SK-N-SH (cell line): ENCODE data around the gene NUFIP1. TPM values are rescaled to one million over a fixed set of nuclear protein-coding genes. Genes with fewer than 3 reads are reported as not detected.
"Not testable (repeated sequence)": the region's sequence is repeated elsewhere in the genome, so short reads cannot be mapped to it uniquely, and the experiment has no call there.

ENCODE experiments used
- CTCF ChIA-PET: fragments of 300-600, 350-600 bp; formaldehyde crosslinking; extraction: SDS; loops from one replicate; lab custom pipeline; 2021; lab: Yijun Ruan, JAX
- POLR2A ChIA-PET: fragments of 350-600 bp; sonication (Branson Sonifier 250); formaldehyde crosslinking; extraction: SDS; loops from one replicate; lab custom pipeline; 2020; ENCODE audit warnings: antibody characterized with exemption, inconsistent platforms; lab: Yijun Ruan, JAX
- DNase-seq: peaks from one replicate; pipeline ENCODE4 v3.0.0; 2012
- H2AFZ ChIP-seq: fragments of 200-600 bp; sonication (generic); 2 replicates; pipeline ENCODE4 v1.8.1; 2016; ENCODE audit warnings: antibody characterized with exemption, mild to moderate bottlenecking, low read depth
- H3F3A ChIP-seq: fragments of 200-600 bp; sonication (generic); replicated peaks from 2 replicates; pipeline ENCODE3; 2016; ENCODE audit warnings: antibody characterized with exemption, mild to moderate bottlenecking; ENCODE audit not compliant: insufficient read depth
- H3K27ac ChIP-seq, 2 experiments: fragments of 200-500 bp in 1 of 2; fragments of 200-600 bp in 1 of 2; sonication (Bioruptor generic) in 1 of 2; sonication (generic), shearing (Covaris generic) in 1 of 2; 2 replicates each; pipeline versions ENCODE4 v1.5.1 to v1.6.1; 2014 to 2016; ENCODE audit warnings: low read depth in 2 of 2, inconsistent platforms in 1 of 2, low read length in 1 of 2, mild to moderate bottlenecking in 1 of 2, mixed read lengths in 1 of 2
- H3K27me3 ChIP-seq: fragments of 200-600 bp; sonication (generic), shearing (Covaris generic); 2 replicates; pipeline ENCODE4 v1.6.1; 2016; ENCODE audit warnings: mixed run types; ENCODE audit not compliant: insufficient read depth
- H3K36me3 ChIP-seq, 2 experiments: fragments of 200-500 bp in 1 of 2; fragments of 200-600 bp in 1 of 2; sonication (Bioruptor generic) in 1 of 2; sonication (generic) in 1 of 2; replicated peaks in 1 of 2; 2 replicates each; pipeline versions ENCODE3 to v1.5.1; 2014 to 2016; ENCODE audit warnings: low read length in 1 of 2, mild to moderate bottlenecking in 1 of 2; ENCODE audit not compliant: insufficient read depth in 2 of 2, control insufficient read depth in 1 of 2
- H3K4me1 ChIP-seq, 2 experiments: fragments of 200-500 bp in 1 of 2; fragments of 200-600 bp in 1 of 2; sonication (Bioruptor generic) in 1 of 2; sonication (generic), shearing (Covaris generic) in 1 of 2; 2 replicates each; pipeline versions ENCODE4 v1.5.1 to v1.6.1; 2014 to 2016; ENCODE audit warnings: low read depth in 1 of 2, low read length in 1 of 2, mixed run types in 1 of 2; ENCODE audit not compliant: insufficient read depth in 2 of 2, control insufficient read depth in 1 of 2
- H3K4me2 ChIP-seq: fragments of 200-600 bp; sonication (generic), shearing (Covaris generic); 2 replicates; pipeline ENCODE4 v1.6.1; 2017; ENCODE audit warnings: mixed run types
- H3K4me3 ChIP-seq, 2 experiments: fragments of 200-500 bp in 1 of 2; fragments of 200-600 bp in 1 of 2; sonication (Bioruptor generic) in 1 of 2; sonication (generic), shearing (Covaris generic) in 1 of 2; 2 replicates each; pipeline versions ENCODE4 v1.5.1 to v1.8.1; 2014 to 2016; ENCODE audit warnings: low read depth in 2 of 2, inconsistent platforms in 1 of 2, low read length in 1 of 2, mild to moderate bottlenecking in 1 of 2, mixed read lengths in 1 of 2, moderate library complexity in 1 of 2
- H3K79me2 ChIP-seq: fragments of 200-600 bp; sonication (generic); 2 replicates; pipeline ENCODE4 v1.8.1; 2017; ENCODE audit warnings: mild to moderate bottlenecking; ENCODE audit not compliant: insufficient read depth
- H3K9ac ChIP-seq: fragments of 200-600 bp; sonication (generic); 2 replicates; pipeline ENCODE4 v1.6.1; 2017; ENCODE audit warnings: mixed run types
- H3K9me2 ChIP-seq: fragments of 200-600 bp; sonication (generic); 2 replicates; pipeline ENCODE4 v1.6.1; 2017; ENCODE audit warnings: mixed run types
- H3K9me3 ChIP-seq: fragments of 200-600 bp; sonication (generic); 2 replicates; pipeline ENCODE4 v1.6.1; 2017; ENCODE audit warnings: mixed run types, mild to moderate bottlenecking, moderate library complexity
- H4K20me1 ChIP-seq: fragments of 200-600 bp; sonication (generic); 2 replicates; pipeline ENCODE4 v1.6.1; 2017; ENCODE audit warnings: mild to moderate bottlenecking, mixed run types; ENCODE audit not compliant: insufficient read depth
- EZH2phosphoT487 ChIP-seq: fragments of 200-600 bp; sonication (generic); IDR thresholded peaks from 2 replicates; pipeline ENCODE4 v1.6.1; 2017; ENCODE audit warnings: low read depth, mixed run types, mild to moderate bottlenecking, antibody characterized with exemption, moderate library complexity, borderline replicate concordance
- FOXM1 ChIP-seq: IDR thresholded peaks from 2 replicates; pipeline ENCODE4 v1.4.0; 2012; ENCODE audit warnings: low read depth, mild to moderate bottlenecking
- GATA2 ChIP-seq: sonication (generic); formaldehyde crosslinking; IDR thresholded peaks from 2 replicates; pipeline ENCODE4 v1.5.0; 2020; ENCODE audit warnings: mild to moderate bottlenecking, missing genetic modification reagents
- MEF2A ChIP-seq: IDR thresholded peaks from 2 replicates; pipeline ENCODE4 v1.4.0; 2012; ENCODE audit warnings: low read depth, borderline replicate concordance
- NRF1 ChIP-seq: IDR thresholded peaks from 2 replicates; pipeline ENCODE4 v1.6.1; 2012; ENCODE audit warnings: low read depth, mild to moderate bottlenecking, low read length
- TCF12 ChIP-seq: IDR thresholded peaks from 2 replicates; pipeline ENCODE4 v1.4.0; 2012
- TEAD4 ChIP-seq: IDR thresholded peaks from 2 replicates; pipeline ENCODE4 v1.4.0; 2012; ENCODE audit warnings: mild to moderate bottlenecking, borderline replicate concordance; ENCODE audit not compliant: insufficient read depth
- USF1 ChIP-seq: IDR thresholded peaks from 2 replicates; pipeline ENCODE4 v1.4.0; 2012; ENCODE audit warnings: low read depth, borderline replicate concordance
- WGBS: methylation state at CpG from one replicate; pipeline ENCODE4 v1.1.6; 2017; ENCODE audit warnings: low lambda C conversion rate; 5-methylcytosine and 5-hydroxymethylcytosine counted together
- polyA plus RNA-seq, 3 experiments: library from polyadenylated mRNA; depleted of rRNA; stranded (reverse); fragments of >200 nt; gene quantifications; 2 replicates each; pipeline ENCODE4 v1.2.3, GENCODE V29; 2012

NUFIP1 gene
- polyA plus RNA-seq, 1 of the 3 experiments (the other 2 are of a cell fraction) = 1.9 TPM

- H3F3A ChIP-seq = peaks cover 5% of the 10 kb centered on the region
- POLR2A ChIA-PET = no interaction called here
- H3K4me1 ChIP-seq = no peaks in the 10 kb centered on the region
- H3K4me2 ChIP-seq = no peak overlapping the region
- H3K9me3 ChIP-seq = no peaks in the 10 kb centered on the region
- no peaks in the 10 kb centered on the region for H3K9me2 ChIP-seq
- WGBS = 98% methylated on average over 3 of the region's 3 CpGs
- H3K27ac ChIP-seq = no peak overlapping the region
- CTCF ChIA-PET = interaction anchor here (1.1 to 1.4 kb wide), 3 partner anchors 10 to 26 kb away, joined by 3 to 6 read pairs (median 3); no protein-coding TSS in a partner anchor
- no peak overlapping the region for H3K4me3 ChIP-seq
- DNase-seq = no peak
- no peaks in the 10 kb centered on the region for H4K20me1 ChIP-seq
- H2AFZ ChIP-seq = no peak overlapping the region
- H3K27me3 ChIP-seq = no peaks in the 10 kb centered on the region
- no peaks in the 10 kb centered on the region for H3K79me2 ChIP-seq
- H3K36me3 ChIP-seq = peaks cover 46 to 47% of the 10 kb centered on the region in 2 experiments
- H3K9ac ChIP-seq = no peak overlapping the region
- TF ChIP-seq USF1 = no peak
- TF ChIP-seq EZH2phosphoT487 = no peak
- no peak for TF ChIP-seq MEF2A
- TF ChIP-seq NRF1 = no peak
- no peak for TF ChIP-seq FOXM1
- no peak for TF ChIP-seq TCF12
Observed at GRCh38 chr13:45021250-45021649, 32.0 kb upstream of the NUFIP1 start.

GRCh38 chr13:45019981-45020380, 30.7 kb upstream of the NUFIP1 start:
- H3K9me2 ChIP-seq, H3K27ac ChIP-seq, POLR2A ChIA-PET, H3K4me3 ChIP-seq, H3K9ac ChIP-seq, DNase-seq, H3K4me1 ChIP-seq, H3K9me3 ChIP-seq, H3K4me2 ChIP-seq, H4K20me1 ChIP-seq, CTCF ChIA-PET, H3K79me2 ChIP-seq, H3K27me3 ChIP-seq, H2AFZ ChIP-seq: not testable (repeated sequence)
- peaks cover 10% of the 10 kb centered on the region for H3F3A ChIP-seq
- whole genome bisulfite sequencing = 95% methylated on average over 7 of the region's 7 CpGs
- peaks cover 51 to 52% of the 10 kb centered on the region in 2 experiments for H3K36me3 ChIP-seq

GRCh38 chr13:45016792-45017425, 27.6 kb upstream of the NUFIP1 start:
- H3K79me2 ChIP-seq = no peaks in the 10 kb centered on the region
- no peak overlapping the region for H3K4me3 ChIP-seq
- H3K27ac ChIP-seq = no peak overlapping the region; a peak in 1 of 4 replicates
- peaks cover 10% of the 10 kb centered on the region for H3F3A ChIP-seq
- H3K9me2 ChIP-seq = no peaks in the 10 kb centered on the region
- no peak overlapping the region for H2AFZ ChIP-seq
- WGBS = 100% methylated on average over 3 of the region's 3 CpGs
- no peaks in the 10 kb centered on the region for H3K9me3 ChIP-seq
- no peaks in the 10 kb centered on the region for H3K27me3 ChIP-seq
- H3K4me1 ChIP-seq = no peaks in the 10 kb centered on the region
- H3K9ac ChIP-seq = no peak overlapping the region
- H3K4me2 ChIP-seq = no peak overlapping the region
- no peaks in the 10 kb centered on the region for H4K20me1 ChIP-seq
- ChIA-PET CTCF (interaction anchor here (1.3 kb wide), 1 partner anchor 31 kb away, joined by 4 read pairs; no protein-coding TSS in a partner anchor), POLR2A (no interaction called here)
- H3K36me3 ChIP-seq = peaks cover 67 to 70% of the 10 kb centered on the region in 2 experiments
- no peak for TF ChIP-seq NRF1
- no peak for TF ChIP-seq GATA2 (CRISPR knock-in tag)
- TF ChIP-seq TEAD4 = no peak
- DNase-seq = no peak
